Activated T-cell treated with anti-CD3 and anti-CD28 coated beads for 48 hours (primary cell): ENCODE results near the gene QRSL1.
"Not testable (repeated sequence)": the region's sequence is repeated elsewhere in the genome, so short reads cannot be mapped to it uniquely, and the experiment has no call there.

Source experiments
- DNase-seq: peaks from one replicate; pipeline ENCODE4 v3.0.0-alpha.2; 2020; ENCODE audit warnings: low read depth

The QRSL1 gene

DNA sequence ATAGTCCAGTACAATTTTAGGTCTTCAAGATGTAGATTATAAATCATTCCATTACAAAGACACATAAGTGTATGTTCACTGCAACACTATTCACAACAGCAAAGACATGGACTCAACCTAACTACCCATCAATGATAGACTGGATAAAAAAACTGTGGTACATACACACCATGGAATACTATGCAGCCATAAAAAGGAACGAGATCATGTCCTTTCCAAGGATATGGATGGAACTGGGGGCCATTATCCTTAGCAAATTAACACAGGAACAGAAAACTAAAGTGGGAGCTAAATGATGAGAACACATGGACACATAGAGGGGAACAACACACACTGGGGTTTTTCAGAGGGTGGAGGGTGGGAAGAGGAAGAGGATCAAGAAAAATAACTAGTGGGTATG is 6.3 kb upstream of the QRSL1 start:
- DNase-seq, result no peak

DNA sequence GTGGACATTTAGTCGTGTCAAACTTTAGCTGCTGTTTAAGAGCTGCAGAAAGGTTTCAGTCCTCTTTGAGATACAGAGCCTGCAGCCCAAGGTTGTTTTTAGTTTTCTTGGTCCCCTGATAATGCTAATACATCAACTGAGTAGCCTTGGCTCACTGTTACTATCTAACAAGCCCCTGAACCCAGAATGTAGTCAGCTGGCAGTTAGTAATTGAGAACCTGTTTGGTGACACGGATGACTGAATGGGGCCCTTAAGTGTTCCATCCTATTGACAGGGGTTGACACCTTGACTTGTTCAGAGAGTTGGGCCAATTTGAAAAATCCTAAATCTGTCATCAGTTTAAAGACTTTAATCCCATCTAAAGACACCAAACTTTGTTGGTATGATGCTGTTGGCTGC is 2.9 kb upstream of the QRSL1 start:
- DNase-seq, result no peak

DNA sequence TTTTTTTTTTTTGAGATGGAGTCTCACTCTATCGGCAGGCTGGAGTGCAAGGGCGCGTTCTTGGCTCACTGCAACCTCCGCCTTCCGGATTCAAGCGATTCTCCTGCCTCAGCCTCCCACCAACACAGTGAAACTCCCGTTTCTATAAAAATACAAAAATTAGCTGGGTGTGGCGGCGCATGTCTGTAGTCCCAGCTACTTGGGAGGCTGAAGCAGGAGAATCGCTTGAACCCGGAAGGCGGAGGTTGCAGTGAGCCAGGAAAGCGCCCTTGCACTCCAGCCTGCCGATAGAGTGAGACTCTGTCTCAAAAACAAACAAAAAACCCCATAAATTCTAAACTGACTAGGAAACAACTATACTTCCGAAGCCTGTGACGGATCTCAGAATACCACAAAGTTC is 1.6 kb upstream of the QRSL1 start:
- not testable (repeated sequence) for DNase-seq

DNA sequence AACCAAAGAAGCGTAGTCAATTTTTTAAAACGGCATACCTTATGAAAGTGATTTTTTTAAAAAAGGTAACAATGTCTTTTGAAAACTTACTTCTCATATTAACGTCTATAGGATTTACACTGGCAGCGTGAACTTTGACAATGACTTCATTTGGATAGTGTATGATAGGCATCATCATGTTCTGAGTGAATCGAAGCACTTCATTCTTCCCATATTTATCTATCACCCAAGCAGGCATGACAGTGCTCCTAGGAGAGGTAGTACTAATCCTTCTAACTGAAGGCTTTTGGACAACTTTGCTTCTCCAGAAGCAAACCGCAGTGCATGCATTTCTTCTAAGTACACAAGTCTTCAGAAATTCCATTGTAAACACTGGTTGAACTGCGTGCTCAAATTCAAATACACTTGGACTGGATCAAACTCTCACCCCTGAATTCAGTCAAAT is 698 bp upstream of the QRSL1 start:
- no peak for DNase-seq

DNA sequence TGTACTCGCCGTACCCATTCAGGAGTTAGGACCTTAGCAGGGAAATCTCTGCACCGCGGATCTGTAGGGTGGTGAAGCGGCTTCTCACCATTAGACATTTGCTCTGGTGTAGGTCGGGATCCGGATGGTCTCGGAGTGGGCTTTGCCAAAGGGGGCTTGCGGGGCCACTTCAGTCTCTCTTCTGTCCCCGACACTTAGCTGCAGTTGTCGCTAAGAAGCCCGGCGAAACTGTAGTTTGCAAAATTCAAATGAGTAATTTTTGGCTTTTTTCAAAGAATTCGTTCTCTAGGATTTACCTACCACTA is 433 bp downstream of the QRSL1 start:
- no peak for DNase-seq

DNA sequence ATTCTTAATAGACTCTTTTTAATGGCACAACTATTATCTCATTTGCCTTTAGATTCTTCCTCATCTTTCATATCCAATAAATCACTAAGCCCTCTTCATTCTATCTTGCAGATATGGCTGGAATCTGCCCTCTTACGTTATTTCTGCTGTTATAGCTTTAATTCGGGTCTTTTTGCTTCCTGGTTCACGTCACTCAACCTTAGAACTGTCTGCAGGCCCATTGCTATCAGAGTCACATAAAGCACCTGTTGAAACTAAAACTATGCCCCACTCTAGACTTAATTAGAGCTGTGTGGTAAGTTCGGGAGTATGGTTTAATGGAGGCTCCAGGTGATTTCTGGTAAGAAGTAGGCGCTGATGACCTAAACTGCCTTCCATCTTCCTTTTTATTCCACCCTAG is 988 bp downstream of the QRSL1 start:
- DNase-seq, result no peak

DNA sequence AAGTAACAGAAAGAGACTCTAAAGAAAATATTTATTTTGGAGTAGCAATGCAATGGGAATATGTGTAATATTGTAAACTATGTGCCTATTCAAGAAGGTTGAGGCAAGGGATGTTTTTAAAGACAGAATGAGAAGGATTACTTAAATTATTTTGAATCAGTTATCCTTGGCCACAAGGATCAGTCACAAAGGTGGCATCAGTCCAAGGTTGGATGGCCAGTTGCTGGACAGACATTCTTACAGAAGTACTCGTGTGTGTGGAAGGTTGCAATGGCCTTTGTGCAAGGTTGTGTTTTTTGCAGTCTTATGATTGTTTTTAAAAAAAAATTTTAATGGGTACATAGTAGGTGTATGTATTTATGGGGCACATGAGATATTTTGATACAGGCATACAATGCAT is 2.0 kb downstream of the QRSL1 start:
- DNase-seq, result no peak

DNA sequence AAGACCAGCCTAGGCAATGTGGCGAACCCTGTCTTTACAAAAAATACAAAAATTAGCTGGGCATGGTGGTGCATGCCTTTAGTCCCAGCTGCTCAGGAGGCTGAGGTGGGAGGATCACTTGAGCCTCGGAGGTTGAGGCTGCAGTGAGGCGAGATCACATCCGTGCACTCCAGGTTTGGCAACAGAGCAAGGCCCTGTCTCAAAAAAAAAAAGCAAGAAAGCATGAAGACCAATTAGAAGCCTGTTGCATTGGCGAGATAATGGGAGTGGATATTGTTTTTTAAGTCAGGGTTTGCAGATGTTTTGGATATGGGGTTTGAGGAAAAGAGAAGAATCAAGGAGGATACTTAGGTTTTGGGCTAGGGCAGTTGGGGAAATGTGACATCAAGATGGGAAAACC is 5.2 kb downstream of the QRSL1 start:
- no peak for DNase-seq

DNA sequence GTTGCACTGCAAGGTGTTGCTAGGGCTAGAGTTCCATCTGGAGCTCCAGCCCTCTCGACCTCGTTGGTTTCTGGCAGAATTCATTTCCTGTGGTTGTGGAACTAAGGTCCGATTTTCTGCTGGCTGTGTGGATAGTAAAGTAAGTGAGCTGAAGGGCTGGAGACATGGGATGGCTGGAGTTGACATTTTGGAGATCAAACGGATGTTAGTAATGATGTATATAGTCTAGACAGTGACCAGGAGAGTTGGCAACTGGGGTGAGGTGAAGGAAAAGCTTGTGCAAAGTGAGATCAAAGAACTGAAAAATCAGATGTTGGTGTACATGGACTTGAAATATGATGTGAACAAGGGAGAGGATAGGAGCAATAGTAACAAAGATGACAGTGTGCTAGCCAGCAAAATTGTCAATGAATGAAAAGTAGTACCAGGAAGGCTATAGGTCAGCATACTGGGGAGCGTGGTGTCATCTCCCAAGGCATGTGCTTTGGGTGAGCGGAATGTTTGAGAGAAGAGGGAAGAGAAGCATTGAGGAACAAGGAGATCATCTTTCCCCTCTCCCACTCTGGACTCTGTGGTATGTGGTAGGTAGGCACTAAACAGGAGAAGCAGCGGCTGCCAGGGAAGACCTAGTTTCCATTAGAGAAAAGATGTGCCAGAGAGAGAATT is 7.8 kb downstream of the QRSL1 start:
- no peak for DNase-seq

DNA sequence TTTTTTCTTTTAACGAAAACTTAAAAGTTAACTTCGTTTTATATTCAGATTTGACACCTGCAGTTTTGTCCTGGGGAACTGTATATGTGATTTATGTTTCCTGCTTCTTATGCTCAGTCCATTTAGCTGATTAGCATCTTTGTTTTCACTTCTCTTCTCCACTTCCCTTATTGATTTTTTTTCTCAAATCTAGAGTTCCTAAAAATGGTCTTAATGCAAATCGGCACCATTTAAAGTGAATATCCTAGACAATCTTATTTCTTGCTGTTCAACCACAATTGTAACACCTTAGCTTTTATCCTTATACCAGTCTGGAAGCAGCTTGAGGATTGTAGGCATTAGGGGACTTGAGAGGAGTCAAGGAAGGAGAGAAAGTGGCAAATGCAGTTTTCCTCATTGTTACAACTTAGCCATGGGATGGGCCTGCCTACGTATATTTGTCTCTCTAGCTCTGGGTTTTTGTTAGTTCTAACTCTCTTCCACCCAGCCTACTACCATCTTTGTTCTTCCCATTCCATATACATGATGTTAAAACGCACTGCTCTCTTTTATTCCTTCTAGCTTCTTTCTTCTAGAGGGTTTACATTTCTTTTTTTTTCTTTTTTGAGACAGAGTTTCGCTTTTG is 8.5 kb downstream of the QRSL1 start:
- no peak for DNase-seq

DNA sequence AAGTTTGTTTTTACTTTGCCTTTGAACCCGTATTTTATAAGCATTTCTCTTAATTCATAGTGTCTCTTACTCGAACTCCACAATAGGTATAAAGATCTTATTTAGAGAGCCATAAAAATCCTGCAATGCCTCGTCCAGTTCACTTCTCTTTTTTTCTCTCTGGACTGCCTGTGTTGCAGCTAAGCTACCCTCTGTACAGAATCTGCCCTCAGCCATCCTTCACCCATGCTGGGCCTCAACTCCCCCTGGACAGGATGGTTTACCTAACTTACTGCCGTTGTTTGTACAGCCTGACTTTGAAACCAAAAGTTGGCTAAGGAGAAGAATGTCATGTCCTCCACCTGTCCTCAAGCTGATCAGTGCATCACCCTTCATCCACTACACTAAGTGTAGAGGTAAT is 10.4 kb downstream of the QRSL1 start:
- no peak for DNase-seq

DNA sequence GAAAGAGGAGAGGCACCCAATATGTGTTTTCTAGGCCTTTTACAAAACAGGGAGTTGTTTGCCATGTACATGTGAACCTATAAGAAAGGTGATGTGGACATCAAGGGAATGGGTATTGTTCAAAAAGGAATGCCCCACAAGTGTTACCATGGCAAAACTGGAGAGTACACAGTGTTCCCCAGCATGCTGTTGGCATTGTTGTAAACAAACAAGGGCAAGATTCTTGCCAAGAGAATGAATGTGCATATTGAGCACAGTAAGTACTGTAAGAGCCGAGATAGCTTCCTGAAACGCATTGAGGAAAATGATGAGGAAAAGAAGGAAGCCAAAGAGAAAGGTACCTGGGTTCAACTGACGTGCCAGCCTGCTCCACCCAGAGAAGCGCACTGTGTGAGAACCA is 13.1 kb downstream of the QRSL1 start:
- DNase-seq, result no peak

DNA sequence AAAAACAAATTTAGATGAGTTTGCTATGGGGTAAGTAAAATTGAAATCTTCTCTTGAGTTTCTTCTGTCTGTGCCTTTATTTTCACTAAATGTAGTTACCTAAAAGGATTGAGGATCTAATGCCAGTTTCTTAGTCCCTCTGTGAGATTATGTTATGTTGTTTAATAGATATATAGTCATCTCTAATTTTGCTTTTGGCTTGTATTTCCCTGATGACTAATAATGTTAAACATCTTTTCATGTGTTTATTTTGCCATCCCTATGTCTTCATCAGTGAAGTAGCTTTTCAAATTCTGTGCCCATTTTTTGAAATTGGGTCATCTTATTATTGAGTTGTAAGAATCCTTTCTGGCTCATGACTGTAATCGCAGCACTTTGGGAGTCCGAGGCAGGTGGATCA is 13.7 kb downstream of the QRSL1 start:
- DNase-seq, result no peak

DNA sequence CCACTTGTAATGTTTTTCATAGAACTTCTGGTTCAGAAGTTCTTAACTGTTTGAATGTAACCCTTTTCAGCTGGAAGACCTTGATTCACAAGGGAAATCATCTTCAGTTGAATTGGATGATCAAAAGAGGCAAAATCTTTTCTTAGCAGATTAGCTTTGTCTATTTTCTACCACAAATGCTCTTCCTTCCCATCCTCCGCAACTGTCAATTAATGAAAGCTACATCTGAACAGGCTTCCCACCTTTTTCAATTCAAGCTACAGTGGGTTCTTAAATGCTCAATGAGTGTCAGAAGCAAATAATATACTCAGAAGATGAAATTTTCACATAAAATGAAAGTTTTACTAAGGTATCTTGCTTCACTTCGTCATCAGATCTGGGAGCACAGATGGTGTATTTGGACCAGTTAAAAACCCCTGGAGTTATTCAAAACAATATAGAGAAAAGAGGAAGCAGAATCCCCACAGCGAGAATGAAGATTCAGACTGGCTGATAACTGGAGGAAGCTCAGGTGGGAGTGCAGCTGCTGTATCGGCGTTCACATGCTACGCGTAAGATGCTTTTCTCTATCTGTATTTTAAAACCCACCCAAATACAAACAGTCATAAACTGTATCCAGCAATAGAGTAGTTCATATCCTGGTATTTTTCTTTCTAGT is 19.4 kb downstream of the QRSL1 start:
- no peak for DNase-seq

DNA sequence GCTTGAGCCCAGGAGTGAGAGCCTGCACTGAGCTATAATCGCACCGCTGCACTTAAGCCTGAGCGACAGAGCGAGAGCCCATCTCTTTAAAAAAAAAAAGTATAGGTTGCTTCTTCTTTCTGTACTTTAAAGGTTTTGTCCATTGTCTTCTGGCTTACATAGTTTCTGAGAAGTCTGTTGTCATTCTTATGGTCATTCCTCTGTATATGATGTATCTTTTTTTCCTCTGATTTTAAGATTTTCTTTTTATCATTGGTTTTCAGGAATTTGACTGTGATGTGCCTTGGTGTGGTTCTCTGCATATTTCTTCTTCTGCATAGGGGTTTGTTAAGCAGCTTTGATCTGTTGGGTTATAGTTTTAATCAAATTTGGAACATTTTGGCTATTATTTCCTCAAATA is 29.1 kb downstream of the QRSL1 start:
- DNase-seq, result no peak

DNA sequence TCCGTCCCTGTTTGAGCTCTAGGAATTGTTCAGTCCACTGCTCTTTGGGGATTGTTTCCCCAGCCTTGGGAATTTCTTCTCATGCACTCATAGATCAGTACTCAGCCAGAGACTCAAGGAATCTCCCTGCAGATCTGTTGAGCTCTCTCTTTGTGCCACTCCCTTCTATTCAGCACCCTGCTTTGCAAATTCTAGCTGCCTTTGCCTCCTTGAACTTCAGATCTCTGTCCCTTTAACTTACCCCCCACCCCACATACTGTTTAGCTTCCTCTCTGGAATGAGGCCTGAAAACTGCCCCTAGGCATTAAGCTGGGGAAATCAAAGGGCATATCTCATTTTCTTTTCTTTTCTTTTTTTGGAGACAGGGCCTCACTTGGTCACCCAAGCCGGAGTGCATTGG is 30.5 kb downstream of the QRSL1 start:
- DNase-seq, result no peak

DNA sequence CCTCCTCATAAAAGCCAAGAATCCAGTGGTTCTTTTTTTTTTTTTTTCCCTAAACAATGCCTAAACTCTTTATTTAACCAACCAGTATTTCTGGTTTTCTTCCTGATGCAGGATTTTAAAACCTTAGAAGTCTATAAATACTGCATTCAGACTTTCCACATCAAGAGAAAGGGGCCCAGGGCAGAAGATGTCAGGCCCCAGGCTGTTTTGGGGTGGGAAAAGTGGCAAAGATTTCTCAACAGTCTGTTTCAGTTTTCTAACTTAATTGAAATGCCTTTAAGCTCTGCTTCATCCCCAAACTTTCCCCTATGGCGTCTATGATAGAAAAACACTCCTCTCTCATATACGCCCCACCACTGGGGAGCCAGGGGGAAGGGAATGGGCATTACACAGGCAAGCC is 33.1 kb downstream of the QRSL1 start:
- DNase-seq, result no peak

DNA sequence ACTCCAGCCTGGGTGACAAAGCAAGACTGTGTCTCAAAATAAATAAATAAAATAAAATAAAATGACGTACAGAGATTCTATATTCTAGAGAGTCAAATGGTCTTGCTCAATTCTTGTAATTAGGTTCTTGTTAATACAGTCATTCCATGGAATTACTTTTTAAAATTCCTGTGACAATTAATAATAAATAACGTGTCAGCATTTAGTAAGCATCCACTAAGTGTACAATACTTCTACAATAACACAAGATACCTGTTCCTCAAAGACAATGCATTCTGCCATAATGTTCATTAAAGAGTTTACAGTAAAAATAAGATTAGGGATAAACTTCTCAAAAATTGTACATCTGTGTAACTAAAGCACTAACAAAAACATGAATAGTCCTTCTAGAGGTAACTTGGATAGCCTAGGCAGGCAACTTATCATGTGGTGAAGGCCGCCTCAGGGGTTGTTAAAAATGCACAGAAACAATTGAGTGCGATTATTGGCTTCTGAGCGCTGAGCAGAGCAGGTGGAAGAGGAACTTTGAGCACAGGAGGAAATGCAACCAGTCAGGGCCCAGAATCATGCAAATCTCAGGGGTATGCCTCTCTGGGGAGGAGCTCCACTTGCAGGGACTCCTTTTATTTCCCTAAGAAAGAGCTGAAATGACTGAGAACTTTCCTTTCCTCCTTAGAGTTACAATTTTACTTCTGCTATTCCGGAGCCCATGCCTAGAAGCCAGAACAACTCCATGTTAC is 37.1 kb downstream of the QRSL1 start:
- no peak for DNase-seq

DNA sequence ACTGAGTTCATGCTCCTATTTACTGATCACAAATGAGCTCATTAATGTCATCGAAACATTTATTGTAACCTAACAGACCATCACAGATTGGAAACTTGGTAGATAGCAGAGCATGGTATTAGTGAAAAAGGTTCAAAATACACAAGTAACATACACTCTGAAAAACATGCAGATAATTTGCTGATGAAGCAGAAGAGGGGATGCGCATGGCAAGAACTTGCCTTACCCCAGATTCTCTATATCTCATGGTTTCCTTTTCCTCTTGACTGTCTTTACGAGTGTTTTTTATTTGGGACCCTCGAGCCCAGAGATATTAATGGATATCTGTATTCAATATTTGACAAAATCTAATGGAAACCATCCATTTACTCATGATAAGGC is 37.6 kb downstream of the QRSL1 start:
- no peak for DNase-seq

DNA sequence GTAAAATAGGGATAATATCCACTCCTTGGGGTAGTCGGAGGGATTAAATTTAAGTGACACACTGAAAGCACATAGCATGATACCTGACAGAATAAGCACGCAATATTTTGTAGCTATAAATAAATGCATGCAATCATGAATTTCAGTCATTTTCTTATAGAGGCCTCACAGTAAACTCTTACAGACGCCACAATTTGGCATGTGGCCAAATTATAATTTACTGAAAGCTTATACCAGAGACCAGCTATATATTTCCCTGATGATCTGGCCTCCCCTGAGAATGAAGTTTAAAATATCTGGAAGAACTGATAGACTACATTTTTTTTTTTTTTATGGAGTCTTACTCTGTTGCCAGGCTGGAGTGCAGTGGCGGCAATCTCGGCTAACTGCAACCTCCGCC is 40.9 kb downstream of the QRSL1 start:
- no peak for DNase-seq

DNA sequence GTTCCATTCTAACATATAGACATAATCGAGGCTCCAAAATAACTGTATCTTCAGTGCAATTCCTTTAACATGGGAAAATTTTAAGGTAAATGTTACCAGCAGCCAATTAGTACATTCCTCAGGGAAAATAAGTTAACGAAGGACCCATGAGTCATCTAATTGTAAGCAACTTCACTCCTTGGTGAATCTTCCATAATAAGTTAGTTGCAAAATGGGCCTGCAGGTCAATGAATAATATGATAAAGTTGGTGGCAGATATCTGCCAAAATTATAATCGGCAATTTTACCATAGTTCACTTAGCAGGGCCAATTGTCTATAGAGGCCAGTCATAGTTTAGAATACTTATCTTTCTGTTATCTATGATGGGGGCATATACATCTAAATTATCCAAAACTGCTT is 42.3 kb downstream of the QRSL1 start:
- no peak for DNase-seq

DNA sequence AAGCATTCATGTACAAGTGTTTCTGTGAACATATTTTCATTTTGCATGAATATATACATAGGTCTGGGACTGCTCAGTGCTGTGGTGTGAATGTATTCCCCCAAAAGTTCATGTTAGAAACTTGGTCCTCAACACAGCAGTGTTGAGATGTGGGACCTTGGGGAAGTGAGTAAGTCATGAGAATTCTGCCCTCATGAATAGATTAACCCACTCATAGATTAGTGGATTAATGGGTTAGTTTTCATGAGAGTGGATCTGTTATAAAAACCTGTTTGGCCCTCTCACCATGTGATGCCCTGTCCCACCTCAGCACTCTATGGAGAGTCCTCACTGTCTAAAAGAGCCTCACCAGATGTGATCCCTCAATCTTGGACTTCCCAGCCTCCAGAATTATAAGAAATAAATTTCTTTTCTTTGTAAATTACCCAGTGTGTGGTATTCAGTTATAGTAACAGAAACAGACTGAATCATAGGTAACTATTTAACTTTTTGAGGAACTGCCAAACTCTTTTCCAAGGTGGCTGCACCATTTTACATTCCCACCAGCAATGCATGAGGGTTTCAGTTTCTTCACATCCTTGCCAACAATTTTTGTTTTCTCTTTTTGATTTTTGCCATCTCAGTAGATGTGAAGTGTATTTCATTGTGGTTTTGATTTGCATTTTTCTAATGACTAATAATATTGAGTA is 45.3 kb downstream of the QRSL1 start:
- no peak for DNase-seq

DNA sequence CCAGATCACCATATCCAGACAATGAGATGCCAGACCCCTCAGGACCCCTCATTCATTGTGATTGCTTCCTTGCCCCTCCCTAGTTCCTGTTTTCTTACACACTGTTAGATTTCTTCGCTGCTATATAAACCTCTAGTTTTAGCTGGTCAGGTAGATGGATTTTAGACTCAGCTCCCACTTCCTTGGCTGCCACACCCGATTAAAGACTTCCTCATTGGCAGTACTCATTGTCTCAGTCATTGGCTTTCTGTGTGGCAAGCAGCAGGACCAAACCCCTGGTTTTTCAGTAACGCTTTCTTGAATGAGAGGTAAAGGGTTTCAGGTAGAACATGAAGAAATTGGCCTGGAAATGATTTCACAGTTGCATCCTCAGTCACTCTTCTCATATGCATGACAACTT is 47.9 kb downstream of the QRSL1 start:
- DNase-seq, result no peak
